Upper lobe of left lung (tissue), 4 donors: ENCODE data around the gene CDC45.

Source experiments
- POLR2A ChIP-seq, 4 donors: fragments of 450-650 bp; IDR thresholded peaks; one replicate each; pipeline ENCODE4 v1.5.1; 2016 to 2017; ENCODE audit warnings: antibody characterized with exemption in 4 of 4, mild to moderate bottlenecking in 2 of 4
- POLR2AphosphoS5 ChIP-seq, 2 donors: sonication (generic); formaldehyde crosslinking; IDR thresholded peaks; one replicate each; pipeline ENCODE4 v1.5.1; 2017; ENCODE audit warnings: antibody characterized with exemption in 2 of 2
- TF ChIP-seq, protein P1 (sequence below), 6 experiments: fragments of 450-650 bp in 4 of 6; fragments of 200-600 bp in 2 of 6; sonication (generic) in 2 of 6; IDR thresholded peaks; one replicate each; pipeline ENCODE4 v1.5.1; 2016 to 2019; ENCODE audit warnings: antibody characterized with exemption in 6 of 6

GRCh38 chr22:19520007-19520406, 40.3 kb downstream of the CDC45 start:
- TF ChIP-seq, protein P1, sequence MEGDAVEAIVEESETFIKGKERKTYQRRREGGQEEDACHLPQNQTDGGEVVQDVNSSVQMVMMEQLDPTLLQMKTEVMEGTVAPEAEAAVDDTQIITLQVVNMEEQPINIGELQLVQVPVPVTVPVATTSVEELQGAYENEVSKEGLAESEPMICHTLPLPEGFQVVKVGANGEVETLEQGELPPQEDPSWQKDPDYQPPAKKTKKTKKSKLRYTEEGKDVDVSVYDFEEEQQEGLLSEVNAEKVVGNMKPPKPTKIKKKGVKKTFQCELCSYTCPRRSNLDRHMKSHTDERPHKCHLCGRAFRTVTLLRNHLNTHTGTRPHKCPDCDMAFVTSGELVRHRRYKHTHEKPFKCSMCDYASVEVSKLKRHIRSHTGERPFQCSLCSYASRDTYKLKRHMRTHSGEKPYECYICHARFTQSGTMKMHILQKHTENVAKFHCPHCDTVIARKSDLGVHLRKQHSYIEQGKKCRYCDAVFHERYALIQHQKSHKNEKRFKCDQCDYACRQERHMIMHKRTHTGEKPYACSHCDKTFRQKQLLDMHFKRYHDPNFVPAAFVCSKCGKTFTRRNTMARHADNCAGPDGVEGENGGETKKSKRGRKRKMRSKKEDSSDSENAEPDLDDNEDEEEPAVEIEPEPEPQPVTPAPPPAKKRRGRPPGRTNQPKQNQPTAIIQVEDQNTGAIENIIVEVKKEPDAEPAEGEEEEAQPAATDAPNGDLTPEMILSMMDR (IDR thresholded peaks at IDR 0.05): no peak
- TF ChIP-seq POLR2AphosphoS5 (IDR thresholded peaks at IDR 0.05) (peak; percentile 23 to 35), POLR2A (IDR thresholded peaks at IDR 0.05) (no peak)
